Fibroblast of skin of right biceps (primary cell): ENCODE data around the gene HMCN2.
"Not testable (repeated sequence)": the region's sequence is repeated elsewhere in the genome, so short reads cannot be mapped to it uniquely, and the experiment has no call there.

Experiments
- DNase-seq: peaks from one replicate; pipeline ENCODE4 v3.0.0-alpha.2; 2013

Gene HMCN2

DNA sequence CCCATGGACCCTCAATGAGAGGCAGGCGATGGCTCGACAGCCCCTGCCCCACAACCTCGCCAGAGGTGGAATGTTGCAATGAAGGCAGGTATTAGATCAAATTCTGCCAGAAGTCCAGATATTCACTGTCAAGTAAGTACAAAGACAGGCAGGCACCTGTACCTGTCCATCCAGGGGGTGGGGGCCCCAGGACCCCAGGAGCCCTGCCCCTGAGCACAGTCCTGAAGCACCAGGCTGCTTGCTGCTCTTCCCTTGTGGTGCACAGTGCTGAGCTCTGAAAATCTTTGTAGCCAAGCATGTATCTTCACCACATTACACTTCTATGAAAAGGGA is 26.2 kb upstream of the HMCN2 start:
- DNase-seq: no peak

DNA sequence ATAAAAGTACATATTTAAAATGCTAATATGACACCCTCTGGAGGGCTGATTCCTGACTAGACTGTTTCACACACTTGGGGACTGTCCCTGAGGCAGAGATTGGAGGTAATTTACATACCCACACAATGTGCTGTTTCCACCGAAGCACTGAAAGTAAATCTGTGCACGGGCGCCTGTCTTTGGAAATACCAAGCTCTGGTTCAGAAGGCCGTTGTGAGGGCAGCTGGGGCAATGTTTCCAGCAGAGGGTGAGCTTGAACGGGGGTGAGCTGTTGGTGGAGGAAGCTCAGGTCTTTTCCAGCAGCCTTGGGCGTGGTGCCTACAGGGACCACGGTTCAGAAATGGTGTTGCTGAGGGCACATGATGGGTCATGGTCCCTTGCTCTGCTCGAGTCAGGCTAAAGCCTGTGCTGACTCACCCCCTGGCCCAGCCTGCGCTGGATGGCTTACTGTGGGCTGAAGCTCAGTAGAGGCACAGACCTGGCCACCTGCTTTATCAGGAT is 25.8 kb upstream of the HMCN2 start:
- DNase-seq: no peak

- DNase-seq: peak; percentile 70
Measured at GRCh38 chr9:130240410-130241197, 25.0 kb upstream of the HMCN2 start.

DNA sequence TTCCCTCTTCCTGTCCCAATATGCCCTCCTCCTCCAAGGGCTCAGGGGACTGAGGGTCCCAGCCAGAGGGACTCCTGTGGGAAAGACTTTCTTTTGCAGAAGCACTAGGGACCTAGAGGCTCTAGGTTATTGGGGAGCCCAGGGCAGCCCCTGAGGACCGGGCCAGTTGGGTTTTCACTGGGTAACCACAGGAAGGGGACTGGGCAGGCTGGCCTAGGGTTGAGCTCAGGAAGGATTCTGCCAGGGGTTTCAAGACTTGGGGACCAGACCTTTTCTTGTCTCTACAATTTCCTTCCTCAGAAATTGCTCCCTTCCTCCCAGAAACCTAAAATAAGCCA is 24.4 kb upstream of the HMCN2 start:
- DNase-seq: no peak

GRCh38 chr9:130242270-130243014 is 23.1 kb upstream of the HMCN2 start:
- DNase-seq: no peak

GRCh38 chr9:130243015-130243881 is 22.3 kb upstream of the HMCN2 start:
- DNase-seq: peak; percentile 44

DNA sequence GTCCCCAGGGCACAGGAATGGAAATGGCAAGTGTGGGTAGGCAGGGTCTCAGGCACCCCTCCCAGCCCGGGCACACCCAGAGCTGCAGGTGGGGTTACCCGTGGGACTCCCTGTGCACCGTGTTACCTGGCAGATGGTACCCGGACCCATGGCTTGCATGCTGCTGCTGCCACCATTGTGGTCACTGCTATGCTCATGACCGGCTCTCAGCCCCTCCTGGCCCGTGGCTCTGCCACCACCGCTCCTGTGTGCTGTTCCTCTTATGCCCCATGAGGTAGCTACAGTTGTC is 21.7 kb upstream of the HMCN2 start:
- no peak for DNase-seq

GRCh38 chr9:130244548-130245165 is 20.9 kb upstream of the HMCN2 start:
- no peak for DNase-seq

DNA sequence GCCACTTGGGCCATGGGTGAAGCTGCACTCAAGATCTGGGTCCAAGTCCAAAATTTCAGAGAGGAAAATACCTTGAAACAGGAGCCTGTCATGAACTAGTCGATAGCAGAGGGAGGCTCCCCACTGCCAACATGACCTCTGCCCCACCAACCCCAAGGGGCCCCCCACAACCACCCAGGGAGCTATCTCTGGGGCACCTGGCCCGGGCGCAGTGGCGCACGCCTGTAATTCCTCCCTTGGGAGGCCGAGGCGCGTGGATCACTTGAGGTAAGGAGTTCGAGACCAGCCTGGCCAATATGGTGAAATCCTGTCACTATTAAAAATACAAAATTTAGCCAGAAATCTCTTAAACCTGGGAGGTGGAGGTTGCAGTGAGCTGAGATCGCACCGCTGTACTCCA is 20.1 kb upstream of the HMCN2 start:
- no peak for DNase-seq

DNA sequence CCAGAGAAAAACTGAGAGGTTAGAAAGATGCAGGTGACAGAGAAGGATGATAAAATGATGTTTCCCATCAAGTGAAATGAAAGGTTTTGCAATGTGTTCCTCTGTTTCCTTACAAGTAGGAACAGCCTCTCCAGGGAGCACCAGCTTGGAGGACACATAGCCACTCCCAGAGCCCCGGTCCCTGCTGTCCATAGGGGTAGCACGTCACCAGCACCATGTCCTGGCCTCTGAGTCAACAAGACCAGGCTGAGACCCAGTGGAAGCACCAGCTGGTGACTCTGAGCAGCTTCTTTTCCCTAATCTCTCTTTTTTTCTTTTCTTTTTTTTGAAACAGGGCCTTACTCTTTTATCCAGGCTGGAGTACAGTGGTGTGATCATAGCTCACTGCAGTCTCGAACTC is 19.4 kb upstream of the HMCN2 start:
- DNase-seq: no peak

DNA sequence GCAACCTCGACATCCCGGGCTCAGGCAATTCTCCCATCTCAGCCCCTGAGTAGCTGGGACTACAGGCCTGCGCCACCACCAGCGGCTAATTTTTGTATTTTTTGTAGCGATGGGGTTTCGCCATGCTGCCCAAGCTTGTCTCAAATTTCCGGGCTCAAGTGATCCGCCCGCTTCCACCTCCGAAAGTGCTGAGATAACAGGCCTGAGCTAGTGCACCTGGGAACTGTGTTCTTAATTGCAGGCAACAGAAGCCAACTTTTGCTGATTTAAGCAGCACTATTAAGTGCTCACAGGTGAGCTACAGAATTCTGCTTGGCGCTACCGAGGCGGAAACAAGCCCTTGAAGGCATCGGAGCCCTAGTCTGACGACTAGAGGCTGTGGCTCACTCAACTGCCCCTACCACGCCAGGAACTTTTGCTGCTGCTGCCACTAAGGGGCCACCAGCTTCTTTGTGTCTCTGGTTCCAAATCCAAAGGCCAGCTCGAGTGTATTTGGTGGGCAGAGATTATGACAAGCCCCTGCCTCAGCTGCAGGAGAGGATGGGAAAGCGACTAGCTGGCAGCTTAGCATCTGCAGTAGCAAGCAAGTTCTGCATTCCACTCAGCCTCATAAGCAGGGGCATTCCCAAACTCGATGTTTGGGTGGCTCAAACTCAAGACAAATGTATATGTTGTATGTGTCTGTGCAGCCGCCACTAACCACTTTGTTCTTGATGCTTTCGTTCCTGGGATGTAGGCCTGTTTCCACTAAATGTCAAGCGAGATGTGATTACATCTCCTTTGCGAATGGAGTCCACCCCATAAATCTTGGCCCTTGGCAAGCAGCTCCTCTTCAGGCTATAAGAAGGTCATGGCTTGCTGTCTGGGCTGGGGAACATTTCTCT is 10.6 kb upstream of the HMCN2 start:
- no peak for DNase-seq

GRCh38 chr9:130255631-130256134 is 9.9 kb upstream of the HMCN2 start:
- no peak for DNase-seq

GRCh38 chr9:130256644-130257043 is 8.9 kb upstream of the HMCN2 start:
- DNase-seq: no peak

- DNase-seq: not testable (repeated sequence)
Measured at GRCh38 chr9:130258137-130258536, 7.4 kb upstream of the HMCN2 start.

DNA sequence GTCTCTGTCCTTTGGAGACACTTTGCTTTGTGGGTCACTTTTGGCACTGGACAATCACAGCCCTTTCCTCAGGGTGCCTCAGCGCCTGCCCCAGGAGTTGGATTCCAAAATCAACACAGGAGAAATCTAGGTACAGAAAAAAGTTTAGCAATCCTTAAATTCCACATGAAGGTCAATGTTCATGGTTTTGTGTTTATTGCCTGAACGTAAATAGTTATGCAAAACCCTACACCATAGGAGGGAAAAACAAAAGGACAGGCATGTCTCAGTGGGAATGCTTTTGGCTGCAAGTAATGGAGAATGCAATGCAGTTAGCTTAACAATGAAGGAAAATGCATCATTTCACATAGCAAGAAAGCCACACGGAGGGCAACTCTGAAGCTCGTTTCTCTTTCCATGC is 6.5 kb upstream of the HMCN2 start:
- DNase-seq: no peak

DNA sequence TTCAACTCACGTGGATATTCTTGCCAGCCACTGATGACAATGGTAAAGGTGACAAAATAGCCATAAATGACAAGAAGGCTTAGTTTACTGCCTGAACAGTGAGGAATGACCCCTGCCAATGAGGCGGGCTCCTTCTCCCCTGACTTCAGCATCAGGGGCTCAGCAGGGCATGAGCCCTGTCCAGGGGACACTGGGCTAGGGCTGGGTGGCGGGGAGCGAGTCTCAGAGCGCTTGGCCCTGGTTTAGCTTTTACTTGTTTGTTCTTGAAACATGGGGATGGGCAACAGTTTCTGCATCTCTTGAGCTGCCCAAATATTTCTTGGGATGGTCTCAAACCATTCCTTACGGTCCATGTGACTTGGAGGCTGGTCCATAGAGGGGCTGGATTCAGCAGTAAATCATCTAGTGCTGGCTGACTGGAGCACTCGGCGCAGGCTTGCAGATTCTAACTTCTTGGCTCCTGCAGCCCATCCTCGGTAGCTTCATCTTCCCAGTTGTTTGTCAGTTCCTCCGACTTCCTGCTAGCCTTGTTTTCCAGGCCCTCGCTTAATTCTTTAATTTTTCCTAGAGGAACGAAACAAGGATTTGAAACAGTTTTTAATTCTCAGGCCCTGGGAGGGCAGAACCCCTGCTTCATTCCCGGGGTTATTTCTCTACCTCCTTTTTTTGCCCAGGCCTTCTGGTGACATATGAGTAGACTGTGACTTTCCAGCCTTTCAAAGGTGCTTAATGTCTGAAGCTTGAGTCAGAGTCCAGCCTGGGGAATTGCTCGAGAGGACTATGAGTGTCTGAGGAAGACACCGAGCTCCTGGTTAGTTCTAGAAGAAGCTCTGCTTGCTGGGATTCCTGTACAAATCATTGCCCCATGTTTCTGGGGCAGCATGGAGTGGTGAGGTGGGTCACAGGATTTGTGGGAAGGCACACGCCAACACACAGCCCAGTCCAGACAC is 4.5 kb upstream of the HMCN2 start:
- peak; percentile 19 for DNase-seq

- no peak for DNase-seq
Measured at GRCh38 chr9:130262061-130262745, 3.4 kb upstream of the HMCN2 start.

- DNase-seq: no peak
Measured at GRCh38 chr9:130262771-130263170, 2.8 kb upstream of the HMCN2 start.

DNA sequence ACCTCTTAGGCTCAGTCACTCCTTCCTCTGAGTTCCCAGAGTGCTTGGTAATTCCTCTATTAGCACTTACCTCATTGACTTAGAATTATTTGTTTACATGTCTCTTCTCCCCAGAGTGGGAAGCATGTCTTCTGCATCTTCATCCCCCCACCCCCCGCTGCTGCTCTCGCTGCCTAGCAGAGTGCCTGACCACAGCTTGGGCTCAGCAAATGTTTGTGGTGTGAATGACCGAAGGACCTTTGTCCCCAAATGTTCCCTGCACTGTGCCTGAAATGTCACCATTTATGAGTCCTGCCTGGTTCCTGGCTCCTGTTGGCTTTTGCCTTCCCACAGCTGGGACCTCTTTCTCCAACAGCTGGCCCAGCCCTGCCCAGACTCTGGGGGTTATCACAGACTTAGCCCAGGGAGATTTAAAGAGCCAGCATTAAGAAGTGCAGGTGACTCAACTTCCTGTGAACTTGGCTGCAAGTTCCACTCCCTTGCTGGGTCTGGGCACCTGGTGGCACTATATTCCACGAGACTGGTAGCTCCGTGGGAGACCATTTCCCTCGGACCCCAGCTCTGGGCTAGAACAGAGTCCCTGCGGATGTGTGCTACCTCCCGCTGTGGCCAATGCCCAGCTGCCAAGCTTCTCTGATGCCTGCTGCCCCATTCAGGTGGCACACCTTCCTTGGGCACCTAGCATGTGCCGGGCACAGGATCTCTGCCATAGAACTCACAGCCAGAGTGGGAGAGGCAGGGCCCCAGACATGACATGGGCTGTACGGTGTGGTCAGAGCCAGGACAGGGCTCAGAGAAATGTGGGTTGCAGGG is 1.8 kb upstream of the HMCN2 start:
- DNase-seq: peak; percentile 9
